ENCODE results near the gene SKA2. TPM values are rescaled to one million over a fixed set of nuclear protein-coding genes. Genes with fewer than 3 reads are reported as not detected.
A peak's percentile ranks its signal among the peaks of the same experiment; 100 is the strongest.

SKA2 gene
- total RNA-seq, 1 donor from 2014 or later: 60.2 TPM

DNA sequence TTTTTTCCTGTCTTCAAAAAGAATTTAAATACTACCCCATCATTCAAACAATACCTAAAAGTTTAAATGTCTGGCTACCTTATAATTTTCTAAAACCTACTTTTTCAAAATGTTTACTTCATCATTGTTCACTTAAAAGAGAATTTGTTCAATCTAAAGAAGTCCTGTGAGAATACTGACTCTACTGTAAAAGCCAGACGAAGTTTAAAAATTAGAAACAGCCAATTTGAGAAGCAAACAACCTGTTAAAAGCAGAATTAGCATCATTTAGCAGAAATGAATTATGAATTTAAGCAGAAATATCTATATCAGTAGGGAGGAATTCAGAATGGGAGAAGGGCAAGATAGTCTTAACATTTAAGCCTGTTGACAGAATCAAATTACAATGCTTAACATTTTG, 2.1 kb downstream of the SKA2 start:
- H3K27me3 Mint-ChIP-seq (ENCODE audit: unreplicated experiment): no peaks in the 10 kb centered on the region
- H3K36me3 Mint-ChIP-seq (ENCODE audit: unreplicated experiment): no peaks in the 10 kb centered on the region
- H3K9me3 Mint-ChIP-seq (ENCODE audit: unreplicated experiment): no peaks in the 10 kb centered on the region
- TF ChIP-seq CTCF (IDR thresholded peaks at IDR 0.05): no peak
- peaks cover 50% of the 10 kb centered on the region for H3K4me1 Mint-ChIP-seq (ENCODE audit: unreplicated experiment)
- no peak for DNase-seq (ENCODE audit: extremely low spot score, unreplicated experiment)
- no peak overlapping the region for H3K4me3 Mint-ChIP-seq (ENCODE audit: unreplicated experiment)
- no peak overlapping the region for H3K27ac Mint-ChIP-seq (ENCODE audit: unreplicated experiment)

DNA sequence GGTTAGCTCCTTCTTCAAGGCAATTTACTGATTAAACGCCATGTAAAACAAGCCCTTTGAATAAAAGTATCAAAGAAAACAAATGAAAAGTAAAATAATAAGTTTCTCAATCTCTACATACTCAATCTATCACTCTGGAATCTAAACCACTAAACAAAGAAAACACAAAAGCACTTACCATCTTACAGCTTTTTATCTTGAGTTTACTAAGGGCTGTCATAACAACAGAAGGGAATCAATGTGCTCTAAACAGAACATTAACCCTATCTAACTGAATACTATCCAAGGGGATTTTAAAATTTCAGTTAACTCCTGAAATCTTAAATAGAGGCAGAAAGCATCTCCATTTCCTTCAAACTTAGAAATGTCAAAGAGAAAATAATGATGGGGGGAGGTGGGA, 3.4 kb downstream of the SKA2 start:
- peak overlapping the region; percentile 54 for H3K4me3 Mint-ChIP-seq (ENCODE audit: unreplicated experiment)
- H3K27ac Mint-ChIP-seq (ENCODE audit: unreplicated experiment): no peak overlapping the region
- H3K36me3 Mint-ChIP-seq (ENCODE audit: unreplicated experiment): no peaks in the 10 kb centered on the region
- H3K9me3 Mint-ChIP-seq (ENCODE audit: unreplicated experiment): no peaks in the 10 kb centered on the region
- no peaks in the 10 kb centered on the region for H3K27me3 Mint-ChIP-seq (ENCODE audit: unreplicated experiment)
- TF ChIP-seq CTCF (IDR thresholded peaks at IDR 0.05): no peak
- peaks cover 47% of the 10 kb centered on the region for H3K4me1 Mint-ChIP-seq (ENCODE audit: unreplicated experiment)
- no peak for DNase-seq (ENCODE audit: extremely low spot score, unreplicated experiment)

DNA sequence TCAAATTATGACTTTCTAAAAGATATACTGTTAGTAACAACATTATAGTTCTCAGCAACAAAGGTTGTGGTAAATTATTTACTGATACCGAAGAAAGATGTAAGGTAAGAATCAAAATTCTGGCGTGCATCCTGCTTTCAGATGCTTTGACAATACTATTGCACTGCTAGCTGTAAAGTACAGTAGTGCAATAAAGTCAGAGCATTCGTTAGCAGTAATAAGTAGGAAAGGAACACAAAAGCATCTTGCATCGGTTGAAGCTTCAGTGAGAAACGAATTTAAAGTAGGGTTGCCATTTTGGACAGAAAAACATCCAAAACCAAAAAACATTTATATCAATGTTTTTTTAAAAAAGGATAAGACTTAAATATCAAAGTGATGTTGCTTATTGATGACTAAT, 4.0 kb downstream of the SKA2 start:
- no peaks in the 10 kb centered on the region for H3K27me3 Mint-ChIP-seq (ENCODE audit: unreplicated experiment)
- no peaks in the 10 kb centered on the region for H3K36me3 Mint-ChIP-seq (ENCODE audit: unreplicated experiment)
- peaks cover 47% of the 10 kb centered on the region for H3K4me1 Mint-ChIP-seq (ENCODE audit: unreplicated experiment)
- H3K27ac Mint-ChIP-seq (ENCODE audit: unreplicated experiment): no peak overlapping the region
- H3K4me3 Mint-ChIP-seq (ENCODE audit: unreplicated experiment): peak overlapping the region; percentile 44
- no peaks in the 10 kb centered on the region for H3K9me3 Mint-ChIP-seq (ENCODE audit: unreplicated experiment)
- TF ChIP-seq CTCF (IDR thresholded peaks at IDR 0.05): no peak
- no peak for DNase-seq (ENCODE audit: extremely low spot score, unreplicated experiment)

- H3K27ac Mint-ChIP-seq (ENCODE audit: unreplicated experiment): peak overlapping the region; percentile 77
- DNase-seq (ENCODE audit: extremely low spot score, unreplicated experiment): no peak
- H3K4me3 Mint-ChIP-seq (ENCODE audit: unreplicated experiment): no peak overlapping the region
- peaks cover 52% of the 10 kb centered on the region for H3K4me1 Mint-ChIP-seq (ENCODE audit: unreplicated experiment)
- H3K36me3 Mint-ChIP-seq (ENCODE audit: unreplicated experiment): no peaks in the 10 kb centered on the region
- H3K9me3 Mint-ChIP-seq (ENCODE audit: unreplicated experiment): no peaks in the 10 kb centered on the region
- TF ChIP-seq CTCF (IDR thresholded peaks at IDR 0.05): no peak
- no peaks in the 10 kb centered on the region for H3K27me3 Mint-ChIP-seq (ENCODE audit: unreplicated experiment)
Measured at GRCh38 chr17:59149841-59150511, 5.0 kb downstream of the SKA2 start.

DNA sequence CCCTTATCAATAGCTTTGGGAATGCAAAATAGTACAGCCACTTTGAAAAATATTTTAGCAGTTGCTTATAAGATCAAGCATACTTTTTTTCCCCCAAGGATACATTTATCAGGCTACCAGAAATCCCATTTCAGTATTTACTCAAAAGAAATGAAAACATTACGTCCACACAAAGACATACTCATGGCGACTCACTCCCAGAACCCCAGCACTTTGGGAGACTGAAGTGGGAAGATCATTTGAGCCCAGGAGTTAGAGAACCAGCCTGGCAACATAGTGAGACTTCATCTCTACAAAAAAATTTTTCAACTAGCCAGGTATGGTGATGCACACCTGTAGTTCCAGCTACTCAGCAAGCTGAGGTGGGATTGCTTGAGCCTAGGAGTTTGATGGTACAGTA, 5.9 kb downstream of the SKA2 start:
- peaks cover 52% of the 10 kb centered on the region for H3K4me1 Mint-ChIP-seq (ENCODE audit: unreplicated experiment)
- no peaks in the 10 kb centered on the region for H3K27me3 Mint-ChIP-seq (ENCODE audit: unreplicated experiment)
- H3K4me3 Mint-ChIP-seq (ENCODE audit: unreplicated experiment): no peak overlapping the region
- H3K27ac Mint-ChIP-seq (ENCODE audit: unreplicated experiment): peak overlapping the region; percentile 74
- TF ChIP-seq CTCF (IDR thresholded peaks at IDR 0.05): no peak
- no peaks in the 10 kb centered on the region for H3K9me3 Mint-ChIP-seq (ENCODE audit: unreplicated experiment)
- H3K36me3 Mint-ChIP-seq (ENCODE audit: unreplicated experiment): peaks cover 2% of the 10 kb centered on the region
- no peak for DNase-seq (ENCODE audit: extremely low spot score, unreplicated experiment)
